Skin epidermis (tissue), 12 donors: ENCODE measurements around the gene SGCA.

Experiments
- H3K27ac ChIP-seq, 21 experiments: fragments of 200-600 bp; sonication (generic) in 11 of 21; one replicate each; pipeline ENCODE4 v1.5.0; 2020; ENCODE audit warnings: mild to moderate bottlenecking in 3 of 21, inconsistent platforms in 2 of 21, moderate library complexity in 2 of 21
- H3K4me3 ChIP-seq, 7 experiments: fragments of 200-600 bp; sonication (generic) in 2 of 7; one replicate each; pipeline ENCODE4 v1.5.0; 2020; ENCODE audit warnings: inconsistent platforms in 2 of 7, mild to moderate bottlenecking in 2 of 7, moderate library complexity in 1 of 7

Gene SGCA

DNA sequence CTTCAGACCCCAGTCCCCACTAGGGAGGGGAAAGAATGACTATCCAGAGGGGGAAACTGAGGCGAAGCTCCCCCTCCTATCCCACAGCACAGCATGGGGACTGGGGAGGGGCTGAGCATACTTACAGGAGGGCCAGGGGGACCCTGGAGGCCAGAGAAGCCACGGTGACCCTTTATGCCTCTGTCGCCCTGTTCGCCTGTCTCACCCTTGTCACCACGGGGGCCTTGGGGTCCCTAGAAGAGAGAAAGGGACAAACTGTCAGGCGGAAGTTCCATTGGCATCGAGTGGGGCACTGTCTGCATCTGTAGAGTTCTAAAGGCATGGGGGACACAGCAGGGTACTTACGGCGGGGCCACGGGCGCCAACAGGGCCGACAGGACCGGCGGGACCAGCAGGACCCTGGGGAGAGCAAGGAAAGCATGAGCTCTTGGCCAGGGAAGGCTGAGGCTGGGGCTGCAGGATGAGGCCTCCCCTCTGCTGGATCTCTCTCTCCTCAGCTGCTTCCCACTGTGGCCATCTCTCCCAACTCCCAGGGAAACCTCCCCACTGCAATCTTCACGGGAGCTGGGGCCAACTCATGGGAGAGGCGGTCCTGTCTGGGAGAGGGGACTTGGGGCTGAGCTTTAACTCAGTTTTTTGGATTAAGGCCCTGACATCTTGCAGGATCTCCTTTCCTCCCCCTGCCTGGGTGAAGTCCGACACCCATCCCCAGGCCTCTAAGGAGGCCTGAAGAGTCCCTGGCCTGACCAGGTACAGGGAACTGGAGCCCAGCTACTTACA, 22.1 kb downstream of the SGCA start:
- no peak overlapping the region for H3K4me3 ChIP-seq
- H3K27ac ChIP-seq = peak overlapping the region in 16 of 21 experiments; percentile 4 to 97 (median 66)

DNA sequence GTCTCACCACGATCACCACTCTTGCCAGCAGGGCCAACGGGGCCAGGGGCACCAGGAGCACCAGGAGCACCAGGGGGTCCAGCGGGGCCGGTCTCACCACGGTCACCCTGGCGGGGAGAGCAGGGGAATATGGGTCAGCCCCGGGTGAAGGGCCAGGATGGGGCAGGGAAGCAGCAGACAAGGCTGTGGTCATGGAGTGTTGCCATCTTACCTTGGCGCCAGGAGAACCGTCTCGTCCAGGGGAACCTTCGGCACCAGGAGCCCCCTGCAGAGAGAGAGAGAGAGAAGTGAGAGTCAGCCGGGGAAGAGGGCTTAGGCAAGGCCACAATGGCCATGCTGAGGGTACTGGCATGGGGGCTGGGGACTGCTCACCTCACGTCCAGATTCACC, 22.7 kb downstream of the SGCA start:
- peak overlapping the region in 14 of 21 experiments; percentile 4 to 97 (median 68) for H3K27ac ChIP-seq

DNA sequence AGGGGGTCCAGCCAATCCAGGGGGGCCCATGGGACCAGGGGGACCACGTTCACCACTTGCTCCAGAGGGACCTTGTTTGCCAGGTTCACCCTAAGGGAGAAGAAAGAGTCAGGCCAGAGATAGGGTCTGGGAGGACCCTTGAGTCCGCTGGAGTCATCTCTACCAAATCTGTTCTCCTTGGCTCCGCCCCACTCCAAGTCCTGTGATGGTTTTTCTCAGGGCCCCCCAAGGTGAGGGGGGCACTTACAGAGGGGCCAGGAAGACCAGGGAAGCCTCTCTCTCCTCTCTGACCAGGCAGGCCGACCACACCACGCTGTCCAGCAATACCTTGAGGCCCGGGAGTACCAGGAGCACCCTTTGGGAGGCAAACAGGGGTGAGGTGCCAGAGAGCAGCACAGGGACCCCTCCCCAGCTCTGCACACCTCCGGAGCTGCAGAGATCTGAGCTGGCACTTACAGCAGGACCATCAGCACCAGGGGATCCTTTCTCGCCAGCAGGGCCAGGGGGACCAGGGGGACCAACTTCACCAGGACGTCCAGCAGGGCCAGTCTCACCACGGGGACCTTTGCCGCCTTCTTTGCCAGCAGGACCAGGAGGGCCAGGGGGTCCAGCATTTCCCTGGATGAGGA, 23.2 kb downstream of the SGCA start:
- Histone ChIP-seq H3K27ac (peak overlapping the region in 15 of 21 experiments; percentile 4 to 97 (median 66)), H3K4me3 (no peak overlapping the region)

More for the DNA sequence above, 22.7 kb downstream of the SGCA start:
- H3K4me3 ChIP-seq = no peak overlapping the region

DNA sequence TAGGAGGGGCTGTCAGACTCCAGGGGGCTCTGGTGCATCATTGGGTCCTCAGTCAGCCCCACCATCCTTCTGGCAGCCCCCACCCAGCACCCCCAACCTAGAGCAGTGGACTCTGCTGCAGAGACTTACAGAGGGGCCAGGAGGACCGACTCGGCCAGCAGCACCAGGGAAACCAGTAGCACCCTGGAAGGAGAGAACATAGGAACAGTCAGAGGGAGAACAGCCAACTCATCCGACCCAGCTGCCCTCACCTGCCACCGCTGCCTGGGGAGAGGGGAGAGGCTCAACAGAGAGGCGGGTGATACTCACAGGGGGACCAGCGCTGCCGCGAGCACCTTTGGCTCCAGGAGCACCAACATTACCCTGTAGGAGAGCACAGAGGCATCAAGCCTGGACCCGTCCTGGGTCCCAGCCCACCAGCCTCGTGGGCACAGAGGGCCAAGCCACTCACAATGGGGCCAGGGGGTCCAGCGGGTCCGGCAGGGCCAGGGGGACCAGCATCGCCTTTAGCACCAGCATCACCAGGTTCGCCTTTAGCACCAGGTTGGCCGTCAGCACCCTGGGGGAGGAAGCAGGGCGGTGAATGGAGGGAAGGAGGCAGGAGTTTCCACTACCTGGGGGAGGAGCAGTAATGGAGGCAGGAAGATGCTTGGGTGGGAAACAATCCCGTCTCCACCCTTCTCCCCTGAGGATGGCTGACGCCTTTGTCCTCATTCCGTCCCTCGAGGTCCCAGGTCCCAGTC, 23.9 kb downstream of the SGCA start:
- Histone ChIP-seq H3K27ac (peak overlapping the region in 14 of 21 experiments; percentile 1 to 97 (median 66)), H3K4me3 (no peak overlapping the region)

DNA sequence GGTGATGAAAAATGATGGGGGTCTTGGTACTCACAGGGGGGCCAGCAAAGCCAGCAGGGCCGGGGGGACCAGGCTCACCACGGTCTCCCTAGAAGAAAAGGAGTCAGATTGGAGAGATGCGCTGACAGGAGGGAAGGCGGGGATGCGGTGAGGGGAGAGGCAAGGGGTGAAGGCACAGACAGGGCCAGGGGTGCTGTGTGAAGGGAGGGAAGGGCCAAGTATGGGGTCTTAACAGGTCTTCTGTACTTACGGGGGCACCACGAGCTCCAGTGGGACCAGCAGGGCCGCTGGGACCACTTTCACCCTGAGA, 24.4 kb downstream of the SGCA start:
- peak overlapping the region in 13 of 21 experiments; percentile 1 to 97 (median 76) for H3K27ac ChIP-seq
- H3K4me3 ChIP-seq = no peak overlapping the region

DNA sequence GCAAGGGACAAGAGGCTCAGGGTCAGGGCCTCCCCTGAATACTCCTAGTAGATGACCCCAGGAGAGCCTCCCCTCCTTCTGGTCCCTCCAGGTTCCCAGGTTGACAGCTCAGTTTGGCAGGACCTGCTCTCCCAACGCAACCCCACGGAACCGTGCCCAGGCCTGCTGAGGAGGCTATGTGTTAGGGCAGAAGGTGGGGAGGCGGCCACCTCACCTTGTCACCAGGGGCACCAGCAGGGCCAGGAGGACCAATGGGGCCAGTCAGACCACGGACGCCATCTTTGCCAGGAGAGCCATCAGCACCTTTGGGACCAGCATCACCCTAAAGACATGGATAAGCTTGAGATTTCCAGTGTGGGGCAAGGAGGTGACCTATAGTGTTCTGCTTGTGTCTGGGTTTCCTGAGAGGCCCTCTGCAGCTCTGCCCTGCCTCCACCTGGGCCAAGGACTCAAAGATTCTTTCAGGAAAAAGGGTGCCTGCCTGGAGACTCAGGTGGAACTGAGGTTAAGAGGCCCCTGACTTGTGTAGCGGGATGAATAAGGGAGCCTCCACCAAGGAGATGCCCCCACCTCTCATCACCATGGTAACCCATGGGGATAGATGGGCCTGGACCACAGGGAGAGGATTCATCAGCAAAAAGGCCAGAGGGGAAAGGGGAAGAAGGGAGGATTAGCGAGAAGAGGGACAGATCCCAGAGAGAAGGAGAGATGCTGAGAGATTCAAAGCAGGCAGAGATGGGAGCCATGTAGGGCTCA, 25.0 kb downstream of the SGCA start:
- H3K4me3 ChIP-seq = no peak overlapping the region
- H3K27ac ChIP-seq = peak overlapping the region in 13 of 21 experiments; percentile 1 to 97 (median 78)

DNA sequence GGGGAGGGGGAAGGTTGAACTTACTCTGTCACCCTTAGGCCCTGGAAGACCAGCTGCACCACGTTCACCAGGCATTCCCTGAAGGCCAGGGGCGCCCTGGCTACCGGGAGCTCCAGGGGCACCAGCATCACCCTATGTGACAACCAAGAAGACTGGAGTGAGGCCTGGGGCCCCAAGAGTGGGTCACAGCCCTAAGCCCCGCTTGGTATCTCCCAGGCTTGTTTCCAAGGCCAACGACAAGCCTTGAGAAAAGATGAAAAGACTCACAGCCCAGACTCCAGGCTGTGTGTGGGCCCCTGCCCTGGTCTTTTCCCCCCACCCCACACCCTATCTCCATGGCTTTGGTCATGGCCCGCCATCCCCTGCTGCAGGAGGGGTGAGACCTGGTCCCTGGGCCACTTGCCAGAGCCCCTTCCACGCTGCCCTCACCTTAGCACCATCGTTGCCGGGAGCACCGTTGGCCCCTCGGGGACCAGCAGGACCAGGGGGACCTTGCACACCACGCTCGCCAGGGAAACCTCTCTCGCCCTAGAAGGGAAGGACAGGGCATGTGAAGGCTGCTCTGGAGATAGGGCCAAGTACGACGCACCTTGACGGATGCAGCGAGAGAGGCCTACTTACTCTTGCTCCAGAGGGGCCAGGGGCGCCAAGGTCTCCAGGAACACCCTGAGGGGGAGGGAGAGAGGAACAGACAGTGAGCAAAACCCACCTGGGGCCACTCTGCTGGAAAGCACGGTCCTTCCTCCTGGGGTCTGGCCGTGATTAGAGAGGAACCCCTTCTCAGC, 25.7 kb downstream of the SGCA start:
- Histone ChIP-seq H3K27ac (peak overlapping the region in 15 of 21 experiments; percentile 11 to 97 (median 76)), H3K4me3 (no peak overlapping the region)

DNA sequence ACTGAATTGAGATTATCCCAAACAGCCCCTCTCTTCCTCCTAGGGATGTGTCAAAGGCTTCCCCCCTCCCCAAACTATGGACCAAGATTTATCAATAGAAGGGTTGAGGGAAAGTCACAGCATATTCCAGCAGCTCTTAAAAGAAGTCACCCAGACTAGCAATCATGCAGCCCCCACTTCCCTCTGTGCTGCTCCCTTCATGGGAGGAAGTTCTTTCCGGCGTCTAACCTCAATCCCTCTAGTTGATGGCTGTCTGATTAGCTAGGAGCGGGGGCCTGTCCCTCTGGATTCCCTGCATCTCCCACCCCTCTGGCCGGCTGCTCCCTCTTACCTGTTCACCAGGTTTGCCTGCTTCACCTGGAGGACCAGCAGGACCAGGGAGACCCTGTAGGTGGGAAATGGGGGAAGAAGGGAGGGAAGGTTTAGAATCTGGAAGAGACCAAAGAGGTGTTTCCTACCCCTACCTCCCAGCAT, 26.4 kb downstream of the SGCA start:
- Histone ChIP-seq H3K27ac (peak overlapping the region in 14 of 21 experiments; percentile 14 to 97 (median 77)), H3K4me3 (no peak overlapping the region)

DNA sequence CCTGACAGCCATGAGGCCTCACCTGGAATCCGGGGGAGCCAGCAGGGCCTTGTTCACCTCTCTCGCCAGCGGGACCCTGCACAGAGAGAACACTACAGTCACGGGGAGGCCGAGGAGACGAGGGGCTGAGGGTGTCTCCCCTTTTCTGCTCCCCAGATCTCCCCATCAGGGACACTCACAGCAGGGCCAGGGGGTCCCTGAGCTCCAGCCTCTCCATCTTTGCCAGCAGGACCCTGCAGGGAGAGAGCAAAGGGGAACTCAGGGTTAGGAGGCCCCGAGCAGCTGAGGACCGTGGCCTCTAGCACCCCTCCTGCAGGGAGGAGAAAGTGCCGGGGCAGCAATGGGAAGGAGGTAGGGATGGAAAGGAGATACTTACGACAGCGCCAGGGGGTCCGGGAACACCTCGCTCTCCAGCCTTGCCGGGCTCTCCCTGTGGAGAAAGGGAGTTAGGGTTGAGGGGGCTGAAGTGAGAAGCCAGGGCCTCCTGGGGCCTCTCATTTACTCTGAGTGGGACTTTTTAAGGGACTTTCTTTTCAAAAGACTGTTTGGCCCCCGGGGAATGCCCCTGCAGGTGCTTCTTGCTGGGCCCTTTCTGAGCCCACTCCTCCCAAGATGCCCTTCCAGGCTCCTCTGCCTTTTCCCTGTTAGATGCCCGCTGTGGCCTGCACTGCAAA, 26.9 kb downstream of the SGCA start:
- Histone ChIP-seq H3K27ac (peak overlapping the region in 17 of 21 experiments; percentile 14 to 97 (median 66)), H3K4me3 (no peak overlapping the region)

DNA sequence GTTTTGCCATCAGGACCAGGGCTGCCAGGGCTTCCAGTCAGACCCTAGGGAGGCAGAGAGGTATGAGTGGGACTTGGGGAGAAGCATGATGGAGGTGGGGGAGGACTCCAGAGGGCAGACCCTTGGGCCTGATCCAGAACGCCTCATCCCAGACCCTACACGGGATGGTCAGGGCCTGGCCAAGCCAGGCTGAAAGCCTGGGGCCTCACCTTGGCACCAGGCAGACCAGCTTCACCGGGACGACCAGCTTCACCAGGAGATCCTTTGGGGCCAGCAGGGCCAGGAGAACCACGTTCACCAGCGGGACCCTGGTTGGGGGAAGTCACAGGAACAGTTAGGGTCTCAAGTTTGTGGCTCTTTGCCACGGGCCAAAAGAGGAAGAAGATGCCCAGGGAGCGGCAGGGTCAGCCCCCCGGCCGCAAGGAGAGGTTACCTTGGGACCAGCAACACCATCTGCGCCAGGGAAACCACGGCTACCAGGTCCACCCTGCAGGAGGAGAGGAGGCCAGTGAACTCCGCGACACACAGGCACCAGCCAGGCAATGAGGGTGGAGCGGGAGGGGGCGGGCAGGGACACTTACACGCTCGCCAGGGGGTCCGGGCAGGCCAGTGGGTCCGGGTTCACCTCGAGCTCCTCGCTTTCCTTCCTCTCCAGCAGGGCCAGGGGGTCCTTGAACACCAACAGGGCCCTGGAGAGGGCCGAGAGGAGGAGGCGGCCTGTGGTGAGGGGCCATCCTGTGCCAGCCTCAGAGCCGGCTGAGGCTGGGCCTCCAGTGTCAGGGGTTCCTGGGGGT, 28.5 kb downstream of the SGCA start:
- peak overlapping the region in 1 of 7 experiments; percentile 6 for H3K4me3 ChIP-seq
- peak overlapping the region in 19 of 21 experiments; percentile 2 to 97 (median 72) for H3K27ac ChIP-seq

DNA sequence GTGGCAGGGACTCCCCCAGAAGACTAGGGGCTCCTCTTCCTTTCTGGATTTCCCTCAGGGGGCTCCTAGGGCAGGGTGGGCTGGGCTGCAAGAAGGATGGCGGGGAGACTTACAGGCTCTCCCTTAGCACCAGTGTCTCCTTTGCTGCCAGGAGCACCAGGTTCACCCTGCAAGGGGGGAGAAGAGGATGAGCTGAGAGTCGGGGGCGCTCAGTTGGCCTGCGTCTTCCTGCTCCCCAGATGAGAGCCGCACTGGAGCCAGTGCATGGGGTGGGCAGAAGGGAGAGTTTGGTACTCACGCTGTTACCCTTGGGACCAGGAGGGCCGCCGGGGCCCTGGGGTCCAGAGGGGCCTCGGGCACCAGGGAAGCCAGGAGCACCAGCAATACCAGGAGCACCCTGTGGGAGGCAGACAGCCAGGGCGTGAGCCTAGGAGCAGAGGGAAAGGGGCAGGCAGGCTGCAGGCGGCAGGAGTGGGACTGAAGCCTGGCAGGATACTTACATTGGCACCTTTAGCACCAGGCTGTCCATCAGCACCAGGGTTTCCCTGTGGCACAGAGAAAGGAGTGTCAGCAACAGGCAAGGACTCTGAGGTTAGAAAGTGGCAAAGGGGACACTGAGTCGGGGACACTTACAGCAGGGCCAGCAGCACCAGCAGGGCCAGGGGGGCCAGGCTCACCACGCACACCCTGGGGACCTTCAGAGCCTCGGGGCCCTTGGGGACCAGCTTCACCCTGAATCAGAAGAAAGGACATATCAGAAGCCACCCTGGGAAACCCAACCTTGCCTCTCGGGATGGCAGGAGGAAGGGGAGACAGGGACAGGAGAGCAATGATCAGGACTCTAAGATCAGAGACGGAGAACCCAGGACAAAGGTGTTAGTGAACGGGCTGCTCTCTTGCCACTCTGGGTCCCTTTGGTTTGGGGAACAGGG, 29.4 kb downstream of the SGCA start:
- peak overlapping the region in 1 of 7 experiments; percentile 6 for H3K4me3 ChIP-seq
- H3K27ac ChIP-seq = peak overlapping the region in 19 of 21 experiments; percentile 2 to 97 (median 72)

DNA sequence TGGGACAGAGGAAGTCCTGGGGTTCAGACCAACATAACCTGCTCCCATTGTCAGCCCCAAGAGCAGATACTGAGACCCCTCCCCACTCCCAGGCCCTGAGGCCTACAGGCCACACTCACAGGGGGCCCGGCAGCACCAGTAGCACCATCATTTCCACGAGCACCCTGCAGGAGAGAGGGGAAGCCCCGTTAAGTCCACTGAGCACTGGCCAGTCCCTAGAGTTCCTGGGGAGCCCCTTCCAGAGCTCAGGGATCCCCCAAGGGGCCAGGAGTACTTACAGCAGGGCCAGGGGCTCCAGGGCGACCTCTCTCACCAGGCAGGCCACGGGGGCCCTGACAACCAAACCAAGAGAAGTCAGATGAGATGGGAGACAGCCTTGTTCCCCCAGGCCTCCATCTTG, 30.2 kb downstream of the SGCA start:
- peak overlapping the region in 20 of 21 experiments; percentile 2 to 97 (median 68) for H3K27ac ChIP-seq

DNA sequence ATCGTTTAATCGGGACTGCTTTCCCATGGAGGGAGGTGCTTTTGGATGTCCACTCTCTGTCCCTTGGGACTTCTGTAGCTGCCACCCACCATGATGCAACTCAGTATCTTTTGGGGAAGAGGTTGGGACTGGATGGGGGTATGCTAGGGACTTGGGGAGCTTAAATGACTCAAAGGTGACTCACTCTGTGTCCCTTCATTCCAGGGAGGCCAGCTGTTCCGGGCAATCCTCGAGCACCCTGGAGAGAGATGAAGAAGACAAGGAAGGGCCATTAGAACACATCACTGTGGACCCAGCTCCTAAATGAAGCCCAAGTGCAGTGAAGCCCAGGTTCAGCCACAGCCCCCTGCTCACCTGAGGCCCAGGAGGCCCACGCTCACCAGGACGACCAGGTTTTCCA, 31.0 kb downstream of the SGCA start:
- peak overlapping the region in 19 of 21 experiments; percentile 2 to 97 (median 72) for H3K27ac ChIP-seq
- H3K4me3 ChIP-seq = peak overlapping the region in 4 of 7 experiments; percentile 2 to 51 (median 30)

More for the DNA sequence above, 30.2 kb downstream of the SGCA start:
- peak overlapping the region in 3 of 7 experiments; percentile 4 to 11 (median 6) for H3K4me3 ChIP-seq

DNA sequence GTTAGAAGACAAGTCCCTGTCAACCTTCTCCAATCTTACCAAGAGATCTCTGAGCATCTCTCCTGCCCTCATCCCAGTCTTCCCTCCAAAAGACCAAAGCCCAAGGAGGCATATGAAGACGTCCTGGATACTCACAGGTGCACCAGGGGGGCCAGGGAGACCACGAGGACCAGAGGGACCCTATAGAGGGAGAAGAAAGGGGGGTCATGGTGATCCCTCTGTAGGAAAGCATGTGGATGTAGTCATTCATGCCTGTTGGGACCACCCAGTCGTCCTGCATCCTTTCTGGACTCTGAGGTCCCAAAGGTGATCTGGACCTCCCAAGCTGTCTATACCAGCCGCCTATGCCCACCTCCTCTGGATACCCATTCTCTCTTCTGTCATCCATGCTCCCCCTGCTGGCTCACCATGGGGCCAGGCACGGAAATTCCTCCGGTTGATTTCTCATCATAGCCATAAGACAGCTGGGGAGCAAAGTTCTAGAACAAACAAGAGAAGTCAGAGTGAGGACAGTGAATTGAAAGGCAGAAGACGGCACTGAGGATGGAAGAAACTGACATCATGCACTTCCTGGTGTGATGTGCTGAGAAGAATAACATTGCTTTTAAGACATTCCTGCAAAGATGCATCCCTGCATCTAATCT, 32.3 kb downstream of the SGCA start:
- peak overlapping the region in 6 of 7 experiments; percentile 30 to 51 (median 44) for H3K4me3 ChIP-seq

DNA sequence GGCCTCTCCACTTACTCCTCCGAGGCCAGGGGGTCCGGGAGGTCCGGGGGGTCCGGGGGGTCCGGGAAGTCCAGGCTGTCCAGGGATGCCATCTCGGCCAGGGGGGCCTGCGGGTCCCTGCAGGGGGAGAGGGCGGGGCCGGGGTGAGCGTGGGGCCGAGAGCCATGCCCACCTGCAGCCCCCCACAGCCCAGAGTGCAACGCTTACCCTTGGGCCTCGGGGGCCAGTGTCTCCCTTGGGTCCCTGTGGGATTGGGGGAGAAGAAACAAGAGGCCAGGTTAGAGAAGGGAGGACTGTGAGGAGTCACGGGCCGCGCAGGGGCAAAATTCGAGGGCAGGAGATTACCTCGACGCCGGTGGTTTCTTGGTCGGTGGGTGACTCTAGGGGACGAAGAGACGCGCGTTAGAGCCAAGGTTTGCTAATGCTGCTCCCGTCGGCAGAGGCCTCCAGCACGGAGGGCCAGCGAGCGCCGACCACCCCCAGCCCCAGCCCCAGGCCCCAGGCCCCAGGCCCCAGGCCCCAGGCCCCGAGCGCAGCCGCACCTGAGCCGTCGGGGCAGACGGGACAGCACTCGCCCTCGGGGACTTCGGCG, 33.5 kb downstream of the SGCA start:
- peak overlapping the region; percentile 29 to 51 (median 44) for H3K4me3 ChIP-seq
- peak overlapping the region in 20 of 21 experiments; percentile 12 to 97 (median 79) for H3K27ac ChIP-seq

More for the DNA sequence above, 32.3 kb downstream of the SGCA start:
- H3K27ac ChIP-seq = peak overlapping the region in 16 of 21 experiments; percentile 5 to 97 (median 77)
